Thoracic aorta (tissue), 2 donors: ENCODE results near the gene CNTN2. TPM values are rescaled to one million over a fixed set of nuclear protein-coding genes. Genes with fewer than 3 reads are reported as not detected.

Experiments
- ATAC-seq: fragments of 150-250 bp; one replicate; pipeline ENCODE4 v1.8.0; 2017; ENCODE audit warnings: low read depth; ENCODE audit not compliant: insufficient number of reproducible peaks, low FRiP score
- DNase-seq: peaks from one replicate; pipeline ENCODE4 v3.0.0-alpha.2; 2020; ENCODE audit warnings: low spot score
- H3K27ac ChIP-seq, 2 donors: fragments of 200-600 bp; sonication (generic); 1 replicate in 1 of 2; 2 replicates in 1 of 2; pipeline ENCODE4 v1.5.1; 2016; ENCODE audit warnings: mild to moderate bottlenecking in 2 of 2, moderate library complexity in 2 of 2
- H3K27me3 ChIP-seq: fragments of 200-600 bp; sonication (generic); replicated peaks from 2 replicates; pipeline ENCODE4 v1.6.0; 2016; ENCODE audit warnings: mild to moderate bottlenecking; ENCODE audit not compliant: insufficient read depth
- H3K36me3 ChIP-seq: fragments of 200-600 bp; sonication (generic); one replicate; pipeline ENCODE4 v1.5.1; 2016
- H3K4me1 ChIP-seq, 2 donors: fragments of 200-600 bp; sonication (generic); 1 replicate in 1 of 2; 2 replicates in 1 of 2; pipeline versions ENCODE4 v1.5.1 to v1.6.0; 2016; ENCODE audit warnings: low read depth in 2 of 2, mild to moderate bottlenecking in 1 of 2; ENCODE audit not compliant: control insufficient read depth in 1 of 2
- H3K4me3 ChIP-seq: fragments of 200-600 bp; sonication (generic); 2 replicates; pipeline ENCODE4 v1.5.1; 2016; ENCODE audit warnings: mild to moderate bottlenecking
- H3K9me3 ChIP-seq: fragments of 200-600 bp; sonication (generic); 2 replicates; pipeline ENCODE4 v1.5.1; 2016
- total RNA-seq, 2 donors: library from RNA; depleted of rRNA; stranded (reverse); fragments of >200 nt; gene quantifications; one replicate each; pipeline versions ENCODE4 v1.1.0 to v1.2.3, GENCODE V29; 2016
- TF ChIP-seq, protein P1 (sequence below): fragments of 200-600 bp; sonication (generic); IDR thresholded peaks from one replicate; pipeline ENCODE4 v1.5.1; 2019; ENCODE audit warnings: antibody characterized with exemption

The CNTN2 gene
- total RNA-seq, 2 donors from 2014 or later, result 0.68 to 1.4 TPM

DNA sequence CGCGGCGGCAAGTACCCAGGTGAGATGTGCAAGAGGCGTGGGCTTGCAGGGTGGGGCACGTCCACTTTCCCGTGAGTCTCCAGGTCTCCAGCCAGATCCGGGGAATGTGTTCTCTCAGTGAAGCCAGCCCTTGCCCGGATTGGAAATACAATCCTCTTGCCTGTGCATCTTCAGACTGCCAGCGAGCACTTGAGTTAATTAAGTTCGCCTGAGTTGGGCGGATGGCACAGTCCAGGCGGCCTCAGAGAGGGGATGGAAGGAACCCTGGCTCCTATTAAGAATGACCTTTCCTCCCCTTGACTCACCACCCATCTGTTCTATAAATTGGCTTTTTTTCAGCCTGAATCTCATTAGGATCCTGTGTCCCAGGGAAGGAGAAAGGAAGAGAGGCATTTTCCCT, 33.3 kb upstream of the CNTN2 start:
- no peaks in the 10 kb centered on the region for H3K36me3 ChIP-seq
- TF ChIP-seq, protein P1, sequence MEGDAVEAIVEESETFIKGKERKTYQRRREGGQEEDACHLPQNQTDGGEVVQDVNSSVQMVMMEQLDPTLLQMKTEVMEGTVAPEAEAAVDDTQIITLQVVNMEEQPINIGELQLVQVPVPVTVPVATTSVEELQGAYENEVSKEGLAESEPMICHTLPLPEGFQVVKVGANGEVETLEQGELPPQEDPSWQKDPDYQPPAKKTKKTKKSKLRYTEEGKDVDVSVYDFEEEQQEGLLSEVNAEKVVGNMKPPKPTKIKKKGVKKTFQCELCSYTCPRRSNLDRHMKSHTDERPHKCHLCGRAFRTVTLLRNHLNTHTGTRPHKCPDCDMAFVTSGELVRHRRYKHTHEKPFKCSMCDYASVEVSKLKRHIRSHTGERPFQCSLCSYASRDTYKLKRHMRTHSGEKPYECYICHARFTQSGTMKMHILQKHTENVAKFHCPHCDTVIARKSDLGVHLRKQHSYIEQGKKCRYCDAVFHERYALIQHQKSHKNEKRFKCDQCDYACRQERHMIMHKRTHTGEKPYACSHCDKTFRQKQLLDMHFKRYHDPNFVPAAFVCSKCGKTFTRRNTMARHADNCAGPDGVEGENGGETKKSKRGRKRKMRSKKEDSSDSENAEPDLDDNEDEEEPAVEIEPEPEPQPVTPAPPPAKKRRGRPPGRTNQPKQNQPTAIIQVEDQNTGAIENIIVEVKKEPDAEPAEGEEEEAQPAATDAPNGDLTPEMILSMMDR, result no peak
- no peak overlapping the region for H3K4me3 ChIP-seq
- no peak for ATAC-seq
- no peak for DNase-seq
- H3K9me3 ChIP-seq, result no peaks in the 10 kb centered on the region
- no peaks in the 10 kb centered on the region for H3K4me1 ChIP-seq
- H3K27ac ChIP-seq, result no peak overlapping the region
- no peaks in the 10 kb centered on the region for H3K27me3 ChIP-seq

DNA sequence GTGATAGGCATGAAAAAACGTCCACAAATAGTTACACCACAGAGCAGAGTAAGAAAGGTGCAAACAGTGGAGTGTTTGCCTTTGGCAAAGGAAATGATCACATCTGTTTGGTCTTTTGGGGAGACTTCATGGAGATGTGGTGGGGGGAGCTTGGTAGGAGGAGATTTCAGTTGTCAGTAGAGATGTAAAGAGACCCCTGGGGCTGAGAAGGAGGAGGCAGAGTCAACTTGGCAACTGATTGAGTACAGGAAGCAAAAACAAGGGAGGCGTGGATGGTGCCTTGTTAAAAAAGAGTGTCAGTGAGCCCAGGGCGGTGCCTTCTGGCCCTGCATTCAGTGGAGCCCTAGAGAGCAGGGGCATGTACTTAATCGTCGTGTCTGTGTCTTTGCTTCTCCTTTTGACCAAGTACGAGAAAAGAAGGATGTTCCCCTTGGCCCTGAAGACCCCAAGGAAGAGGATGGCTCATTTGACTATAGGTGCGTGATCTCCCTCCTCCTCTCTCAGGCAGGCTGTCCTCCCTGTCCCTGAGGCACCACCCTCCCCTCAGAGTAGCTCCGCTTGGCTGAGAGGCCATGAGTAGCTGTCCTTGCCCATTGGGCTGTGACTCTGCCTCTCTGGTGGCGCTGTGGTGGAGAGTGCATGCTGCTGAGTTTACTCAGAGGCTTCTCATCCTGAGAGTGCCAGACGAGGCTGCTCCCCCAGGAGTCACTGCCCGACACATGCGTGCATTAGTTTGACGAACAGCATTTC, 30.4 kb upstream of the CNTN2 start:
- H3K4me3 ChIP-seq, result no peak overlapping the region
- no peaks in the 10 kb centered on the region for H3K4me1 ChIP-seq
- no peak for ATAC-seq
- no peaks in the 10 kb centered on the region for H3K9me3 ChIP-seq
- no peaks in the 10 kb centered on the region for H3K36me3 ChIP-seq
- DNase-seq, result no peak
- no peaks in the 10 kb centered on the region for H3K27me3 ChIP-seq
- no peak overlapping the region for H3K27ac ChIP-seq
- TF ChIP-seq, protein P1, result no peak

DNA sequence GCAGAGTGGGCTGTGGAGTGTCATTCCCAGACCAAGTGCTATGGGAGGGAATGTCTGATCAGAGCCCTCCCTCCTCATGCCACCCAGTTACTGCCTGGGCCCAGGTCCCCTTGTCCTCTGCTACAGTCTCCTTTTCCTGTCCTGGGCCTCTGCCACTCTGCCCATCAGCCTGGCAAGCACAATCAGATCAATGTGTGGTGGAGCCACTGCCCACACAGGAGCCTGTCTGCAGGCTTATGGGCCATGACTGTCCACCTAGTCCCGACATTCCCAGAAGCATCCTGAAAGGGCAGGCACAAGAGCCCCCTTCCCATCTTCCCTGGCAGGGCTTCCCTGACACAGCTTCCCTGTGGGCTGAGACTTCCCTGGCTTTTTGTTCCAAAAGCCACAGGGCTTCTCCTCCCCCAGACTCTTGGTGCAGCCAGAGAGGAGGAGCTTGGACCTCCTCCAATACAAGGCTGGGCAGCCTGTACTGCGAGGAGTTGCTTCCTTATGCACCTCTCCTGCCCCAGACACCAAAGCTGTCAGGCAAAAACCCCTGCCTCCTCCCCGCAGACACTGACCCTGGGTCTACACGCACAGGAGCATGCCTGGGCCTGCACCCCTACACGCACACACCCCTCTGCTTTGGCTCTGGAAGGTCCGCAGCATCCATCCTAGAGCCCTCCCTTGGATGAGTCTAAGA, 29.2 kb upstream of the CNTN2 start:
- Histone ChIP-seq H3K36me3 (no peaks in the 10 kb centered on the region), H3K27me3 (no peaks in the 10 kb centered on the region), H3K27ac (no peak overlapping the region), H3K4me3 (no peak overlapping the region), H3K9me3 (no peaks in the 10 kb centered on the region), H3K4me1 (no peaks in the 10 kb centered on the region)
- TF ChIP-seq, protein P1, result no peak
- DNase-seq (no peak), ATAC-seq (no peak)

DNA sequence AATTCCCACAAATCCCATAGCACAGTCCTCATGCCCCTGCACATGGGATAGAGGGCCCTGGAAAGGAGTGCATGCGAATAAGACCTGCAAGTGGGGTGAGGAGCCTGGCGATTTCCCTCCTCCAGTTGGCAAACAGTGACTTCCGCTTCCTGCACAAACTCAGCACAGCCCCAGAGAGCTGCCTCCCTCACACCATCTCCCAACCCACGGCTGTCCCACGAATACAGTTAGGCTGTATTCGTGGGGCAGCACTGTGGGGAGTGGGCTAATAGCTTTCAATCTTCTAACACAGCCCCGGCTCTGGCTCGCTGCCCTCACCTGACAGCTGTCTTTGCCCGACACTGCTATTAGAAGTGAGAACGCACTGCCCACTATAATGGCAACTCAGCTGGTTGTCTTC, 28.2 kb upstream of the CNTN2 start:
- no peaks in the 10 kb centered on the region for H3K4me1 ChIP-seq
- DNase-seq (no peak), ATAC-seq (no peak)
- H3K9me3 ChIP-seq, result no peaks in the 10 kb centered on the region
- no peak overlapping the region for H3K4me3 ChIP-seq
- no peaks in the 10 kb centered on the region for H3K36me3 ChIP-seq
- no peak overlapping the region for H3K27ac ChIP-seq
- H3K27me3 ChIP-seq, result no peaks in the 10 kb centered on the region
- TF ChIP-seq, protein P1, result no peak

DNA sequence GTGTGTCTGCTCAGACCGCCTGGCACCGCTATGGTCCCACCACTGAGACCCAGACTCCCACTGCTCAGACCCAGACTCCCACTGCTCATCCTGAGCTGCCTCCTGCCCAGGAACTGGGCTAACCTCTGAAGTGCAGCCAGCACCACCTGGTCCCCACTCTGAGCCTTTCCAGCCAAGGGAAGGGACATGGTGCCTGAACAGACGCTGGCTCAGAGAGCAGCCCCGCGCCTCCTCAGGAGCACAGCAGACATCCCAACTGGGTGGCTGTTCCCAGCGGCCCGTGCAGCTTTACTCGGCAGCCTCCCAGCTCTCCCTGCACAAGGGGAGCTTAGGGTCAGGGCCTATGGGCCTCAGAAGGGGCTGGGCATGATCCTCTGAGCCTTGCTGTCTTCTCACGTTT, 27.8 kb upstream of the CNTN2 start:
- TF ChIP-seq, protein P1, result no peak
- H3K4me3 ChIP-seq, result no peak overlapping the region
- H3K27me3 ChIP-seq, result no peaks in the 10 kb centered on the region
- DNase-seq (no peak), ATAC-seq (no peak)
- H3K27ac ChIP-seq, result no peak overlapping the region
- no peaks in the 10 kb centered on the region for H3K4me1 ChIP-seq
- no peaks in the 10 kb centered on the region for H3K36me3 ChIP-seq
- H3K9me3 ChIP-seq, result no peaks in the 10 kb centered on the region
